PC-9 (cell line): ENCODE data around the gene EHBP1. TPM values are rescaled to one million over a fixed set of nuclear protein-coding genes. Genes with fewer than 3 reads are reported as not detected.
"Not testable (repeated sequence)": the region's sequence is repeated elsewhere in the genome, so short reads cannot be mapped to it uniquely, and the experiment has no call there.

Experiments used
- BruUV-seq: library from RNA; stranded (reverse); fragments of 400-500 nt; replicated peaks from 2 replicates; lab custom pipeline; 2021; lab: Mats Ljungman, UMichigan
- CTCF ChIA-PET: fragments of 300-600 bp; sonication (Branson Sonifier 250); formaldehyde crosslinking; loops from one replicate; lab custom pipeline; 2022; ENCODE audit warnings: antibody characterized with exemption; lab: Charles Lee
- POLR2A ChIA-PET: fragments of 300-600 bp; sonication (Branson Sonifier 250); formaldehyde crosslinking; loops from one replicate; lab custom pipeline; 2022; ENCODE audit warnings: antibody characterized with exemption; ENCODE audit not compliant: unreplicated experiment; lab: Charles Lee
- DNase-seq, 2 experiments: peaks; one replicate each; pipeline versions ENCODE4 v3.0.0 to v3.0.0-alpha.2; 2015 to 2022; ENCODE audit warnings: mixed read lengths in 1 of 2
- H2AFZ ChIP-seq: fragments of 200-600 bp; sonication (generic); 2 replicates; pipeline ENCODE4 v1.8.1; 2017; ENCODE audit warnings: antibody characterized with exemption
- H3F3A ChIP-seq: fragments of 200-600 bp; sonication (generic); 2 replicates; pipeline ENCODE4 v1.8.1; 2017; ENCODE audit warnings: antibody characterized with exemption, mild to moderate bottlenecking, low read depth; ENCODE audit not compliant: insufficient read depth
- H3K27ac ChIP-seq: fragments of 200-600 bp; sonication (generic); 2 replicates; pipeline ENCODE4 v1.6.1; 2016; ENCODE audit warnings: mixed run types
- H3K27me3 ChIP-seq: fragments of 200-600 bp; sonication (generic); 2 replicates; pipeline ENCODE4 v1.6.1; 2016; ENCODE audit warnings: low read depth, mixed run types; ENCODE audit not compliant: insufficient read depth
- H3K36me3 ChIP-seq: fragments of 200-600 bp; sonication (generic); 2 replicates; pipeline ENCODE4 v1.6.1; 2016; ENCODE audit warnings: low read depth, mixed run types
- H3K4me1 ChIP-seq: fragments of 200-600 bp; sonication (generic); replicated peaks from 2 replicates; pipeline ENCODE4 v1.6.1; 2016; ENCODE audit warnings: mixed run types; ENCODE audit not compliant: insufficient read depth
- H3K4me2 ChIP-seq: fragments of 200-600 bp; sonication (generic); 2 replicates; pipeline ENCODE4 v1.6.1; 2017; ENCODE audit warnings: mixed run types
- H3K4me3 ChIP-seq: fragments of 200-600 bp; sonication (generic); 2 replicates; pipeline ENCODE4 v1.6.1; 2016; ENCODE audit warnings: mixed run types
- H3K79me2 ChIP-seq: fragments of 200-600 bp; sonication (generic); 2 replicates; pipeline ENCODE4 v1.6.1; 2017; ENCODE audit warnings: low read depth, mixed run types
- H3K9me2 ChIP-seq: fragments of 200-600 bp; sonication (generic); 2 replicates; pipeline ENCODE4 v1.8.1; 2017; ENCODE audit warnings: mild to moderate bottlenecking; ENCODE audit not compliant: insufficient read depth
- H3K9me3 ChIP-seq: fragments of 200-600 bp; sonication (generic); 2 replicates; pipeline ENCODE4 v1.8.1; 2016; ENCODE audit warnings: low read depth; ENCODE audit not compliant: insufficient read depth
- H4K20me1 ChIP-seq: fragments of 200-600 bp; sonication (generic); 2 replicates; pipeline ENCODE4 v1.8.1; 2017; ENCODE audit not compliant: insufficient read depth
- EZH2 ChIP-seq: fragments of 200-600 bp; sonication (generic); IDR thresholded peaks from 2 replicates; pipeline ENCODE4 v1.8.0; 2017; ENCODE audit warnings: antibody characterized with exemption, low read depth
- intact Hi-C: fragments of 100-400 bp; cut with micrococcal nuclease; formaldehyde crosslinking; loops from one replicate; pipeline ENCODE4 v1.10.0; 2022; ENCODE audit not compliant: unreplicated experiment
- total RNA-seq: library from RNA; stranded (reverse); gene quantifications from 2 replicates; pipeline ENCODE4 v1.2.3, GENCODE V29; 2021
- TF ChIP-seq, protein P1 (sequence below): fragments of 200-600 bp; sonication (generic); conservative IDR thresholded peaks from 2 replicates; pipeline ENCODE4 v1.6.1; 2017; ENCODE audit warnings: mixed run types, antibody characterized with exemption, mild to moderate bottlenecking, moderate library complexity

EHBP1 gene
- total RNA-seq, 1 experiment from 2014 or later = 100 TPM

DNA sequence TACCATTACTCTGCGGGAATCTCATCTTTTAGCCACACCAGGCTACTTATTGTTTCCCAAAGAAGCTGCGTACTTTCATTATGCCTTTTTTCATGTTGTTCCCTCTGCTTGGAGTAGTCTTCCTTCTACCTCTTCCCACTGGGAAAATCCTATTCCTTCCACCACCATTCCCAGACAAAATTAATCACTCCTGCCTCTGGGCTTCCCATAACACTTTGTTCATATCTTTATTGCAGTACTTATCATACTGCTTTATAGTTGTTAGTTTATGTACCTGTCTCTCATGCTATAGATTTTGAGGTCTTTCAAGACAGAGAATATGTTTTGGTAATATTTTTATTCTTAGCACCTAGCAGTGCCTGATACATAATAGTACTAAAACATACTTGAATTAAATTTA lies 361.3 kb downstream of the EHBP1 start:
- intact Hi-C loops = no loop called here
- TF ChIP-seq, protein P1, sequence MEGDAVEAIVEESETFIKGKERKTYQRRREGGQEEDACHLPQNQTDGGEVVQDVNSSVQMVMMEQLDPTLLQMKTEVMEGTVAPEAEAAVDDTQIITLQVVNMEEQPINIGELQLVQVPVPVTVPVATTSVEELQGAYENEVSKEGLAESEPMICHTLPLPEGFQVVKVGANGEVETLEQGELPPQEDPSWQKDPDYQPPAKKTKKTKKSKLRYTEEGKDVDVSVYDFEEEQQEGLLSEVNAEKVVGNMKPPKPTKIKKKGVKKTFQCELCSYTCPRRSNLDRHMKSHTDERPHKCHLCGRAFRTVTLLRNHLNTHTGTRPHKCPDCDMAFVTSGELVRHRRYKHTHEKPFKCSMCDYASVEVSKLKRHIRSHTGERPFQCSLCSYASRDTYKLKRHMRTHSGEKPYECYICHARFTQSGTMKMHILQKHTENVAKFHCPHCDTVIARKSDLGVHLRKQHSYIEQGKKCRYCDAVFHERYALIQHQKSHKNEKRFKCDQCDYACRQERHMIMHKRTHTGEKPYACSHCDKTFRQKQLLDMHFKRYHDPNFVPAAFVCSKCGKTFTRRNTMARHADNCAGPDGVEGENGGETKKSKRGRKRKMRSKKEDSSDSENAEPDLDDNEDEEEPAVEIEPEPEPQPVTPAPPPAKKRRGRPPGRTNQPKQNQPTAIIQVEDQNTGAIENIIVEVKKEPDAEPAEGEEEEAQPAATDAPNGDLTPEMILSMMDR = no peak
- TF ChIP-seq EZH2 = no peak
- DNase-seq = no peak
- ChIA-PET CTCF (no interaction called here), POLR2A (no interaction called here)
- Histone ChIP-seq H3K36me3 (no peaks in the 10 kb centered on the region), H3K27ac (no peak overlapping the region), H3K4me3 (no peak overlapping the region), H3K9me2 (no peaks in the 10 kb centered on the region; the same call in 1 of the 2 replicates), H3K79me2 (no peaks in the 10 kb centered on the region), H3K4me1 (no peaks in the 10 kb centered on the region), H3F3A (no peaks in the 10 kb centered on the region), H2AFZ (no peak overlapping the region), H3K4me2 (no peak overlapping the region), H3K27me3 (no peaks in the 10 kb centered on the region), H4K20me1 (no peaks in the 10 kb centered on the region), H3K9me3 (no peaks in the 10 kb centered on the region)
- BruUV-seq = no TSS peak

DNA sequence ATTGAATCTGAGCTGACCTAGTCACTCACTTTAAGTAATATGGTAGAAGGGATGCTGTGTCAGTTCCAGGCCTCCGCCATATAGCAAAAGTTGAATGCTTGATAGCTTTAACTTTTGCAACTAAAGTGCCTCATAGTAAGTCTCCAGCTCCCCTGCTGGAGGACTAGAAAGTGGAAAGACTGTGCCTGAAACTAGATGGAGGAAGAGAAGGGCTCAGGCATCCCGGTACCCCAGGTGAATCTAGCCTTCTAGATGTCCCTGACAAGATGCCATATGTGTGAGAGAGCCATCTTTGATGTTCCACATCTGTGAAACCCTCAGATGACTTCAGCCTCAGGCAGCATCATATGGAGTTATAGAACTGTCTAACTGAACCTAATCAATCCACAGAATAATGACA lies 366.2 kb downstream of the EHBP1 start:
- intact Hi-C loops = no loop called here
- no peak for DNase-seq
- CTCF ChIA-PET = no interaction called here

GRCh38 chr2:63073994-63074393 lies 368.5 kb downstream of the EHBP1 start:
- Histone ChIP-seq H3K79me2 (no peaks in the 10 kb centered on the region), H3K4me2 (no peak overlapping the region), H3K27ac (no peak overlapping the region), H3K9me2 (no peaks in the 10 kb centered on the region; the same call in 1 of the 2 replicates), H3K4me1 (no peaks in the 10 kb centered on the region), H4K20me1 (no peaks in the 10 kb centered on the region), H3K9me3 (no peaks in the 10 kb centered on the region), H3K36me3 (no peaks in the 10 kb centered on the region), H2AFZ (no peak overlapping the region), H3K4me3 (no peak overlapping the region), H3K27me3 (no peaks in the 10 kb centered on the region), H3F3A (no peaks in the 10 kb centered on the region)
- no TSS peak for BruUV-seq
- intact Hi-C loops = no loop called here
- ChIA-PET POLR2A (interaction anchor here (0.6 kb wide), 1 partner anchor 227 kb away, joined by 6 read pairs; no protein-coding TSS in a partner anchor), CTCF (no interaction called here)
- no peak for DNase-seq
- TF ChIP-seq, protein P1 = no peak
- TF ChIP-seq EZH2 = no peak

More for the DNA sequence above, 366.2 kb downstream of the EHBP1 start:
- no peak for TF ChIP-seq EZH2
- TF ChIP-seq, protein P1 = no peak
- Histone ChIP-seq H3K27me3 (no peaks in the 10 kb centered on the region), H3K9me3 (no peaks in the 10 kb centered on the region), H3K27ac (no peak overlapping the region), H3K4me2 (no peak overlapping the region), H3K4me3 (no peak overlapping the region), H3K9me2 (no peaks in the 10 kb centered on the region; the same call in 1 of the 2 replicates), H4K20me1 (no peaks in the 10 kb centered on the region), H3K4me1 (no peaks in the 10 kb centered on the region), H2AFZ (no peak overlapping the region), H3F3A (no peaks in the 10 kb centered on the region), H3K36me3 (no peaks in the 10 kb centered on the region), H3K79me2 (no peaks in the 10 kb centered on the region)
- POLR2A ChIA-PET = no interaction called here
- no TSS peak for BruUV-seq

GRCh38 chr2:63074399-63074798 lies 368.9 kb downstream of the EHBP1 start:
- H3K9me2 ChIP-seq, H3K4me1 ChIP-seq, H3K4me2 ChIP-seq, H3K36me3 ChIP-seq, CTCF ChIA-PET, H3K79me2 ChIP-seq, H3F3A ChIP-seq, BruUV-seq, H3K4me3 ChIP-seq, H3K27me3 ChIP-seq, DNase-seq, H3K27ac ChIP-seq, H2AFZ ChIP-seq, H4K20me1 ChIP-seq, H3K9me3 ChIP-seq, intact Hi-C loops, POLR2A ChIA-PET: not testable (repeated sequence)
